Measurements from ENCODE around the gene AURKA. TPM values are rescaled to one million over a fixed set of nuclear protein-coding genes. Genes with fewer than 3 reads are reported as not detected.

AURKA gene
- total and polyA plus RNA-seq, 4 donors: 0.88 to 41.6 (median 2.7) TPM

DNA sequence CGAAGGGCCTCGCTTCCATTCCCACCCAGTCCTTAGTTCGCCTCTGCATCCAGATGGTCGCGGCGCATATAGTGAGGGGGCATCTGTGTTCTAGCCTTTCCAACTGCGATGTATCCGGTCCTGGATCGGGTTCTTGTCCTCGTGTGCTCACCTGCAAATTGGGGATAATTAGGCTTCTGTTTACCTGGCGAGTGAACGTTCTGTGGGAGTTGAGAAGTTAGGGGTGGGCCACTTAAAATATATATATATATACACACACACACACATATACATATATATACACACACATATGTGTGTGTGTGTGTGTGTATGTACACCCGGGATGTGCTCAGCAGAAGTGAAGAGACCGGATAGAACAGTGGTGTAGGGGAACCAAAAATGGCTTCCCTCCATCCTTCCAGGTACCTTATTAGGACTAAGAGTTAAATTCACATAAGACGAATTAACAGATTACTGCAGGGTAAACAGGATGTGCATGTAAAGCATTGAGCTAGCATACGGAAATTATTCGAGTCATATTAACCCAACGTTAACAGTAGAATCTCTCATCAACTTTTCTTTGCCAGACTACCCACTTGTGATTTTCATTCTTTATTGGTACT is 967 bp upstream of the AURKA start:
- peaks cover 2 to 21% (median 16%) of the 10 kb centered on the region in 4 donors for H3K4me1 ChIP-seq (ENCODE audit: control insufficient read depth in 4 of 4, insufficient read depth in 4 of 4, low read length in 3 of 4)
- TF ChIP-seq, protein P1, sequence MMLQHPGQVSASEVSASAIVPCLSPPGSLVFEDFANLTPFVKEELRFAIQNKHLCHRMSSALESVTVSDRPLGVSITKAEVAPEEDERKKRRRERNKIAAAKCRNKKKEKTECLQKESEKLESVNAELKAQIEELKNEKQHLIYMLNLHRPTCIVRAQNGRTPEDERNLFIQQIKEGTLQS (IDR thresholded peaks at IDR 0.05): no peak
- no peak for TF ChIP-seq NR2F2 (IDR thresholded peaks at IDR 0.05)
- no peak for TF ChIP-seq YY1 (IDR thresholded peaks at IDR 0.05)
- TF ChIP-seq RAD21 (IDR thresholded peaks at IDR 0.05): no peak
- TF ChIP-seq SP1 (IDR thresholded peaks at IDR 0.05): no peak
- TF ChIP-seq HNF4G (IDR thresholded peaks at IDR 0.05): no peak
- no peak for TF ChIP-seq GABPA (IDR thresholded peaks at IDR 0.05 in 1 of 2, conservative IDR thresholded peaks at IDR 0.05 in 1 of 2)
- TF ChIP-seq, protein P2, sequence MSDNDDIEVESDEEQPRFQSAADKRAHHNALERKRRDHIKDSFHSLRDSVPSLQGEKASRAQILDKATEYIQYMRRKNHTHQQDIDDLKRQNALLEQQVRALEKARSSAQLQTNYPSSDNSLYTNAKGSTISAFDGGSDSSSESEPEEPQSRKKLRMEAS (IDR thresholded peaks at IDR 0.05): no peak
- TF ChIP-seq FOXA2 (IDR thresholded peaks at IDR 0.05): no peak
- TF ChIP-seq TAF1 (conservative IDR thresholded peaks at IDR 0.05): no peak
- TF ChIP-seq, protein P3, sequence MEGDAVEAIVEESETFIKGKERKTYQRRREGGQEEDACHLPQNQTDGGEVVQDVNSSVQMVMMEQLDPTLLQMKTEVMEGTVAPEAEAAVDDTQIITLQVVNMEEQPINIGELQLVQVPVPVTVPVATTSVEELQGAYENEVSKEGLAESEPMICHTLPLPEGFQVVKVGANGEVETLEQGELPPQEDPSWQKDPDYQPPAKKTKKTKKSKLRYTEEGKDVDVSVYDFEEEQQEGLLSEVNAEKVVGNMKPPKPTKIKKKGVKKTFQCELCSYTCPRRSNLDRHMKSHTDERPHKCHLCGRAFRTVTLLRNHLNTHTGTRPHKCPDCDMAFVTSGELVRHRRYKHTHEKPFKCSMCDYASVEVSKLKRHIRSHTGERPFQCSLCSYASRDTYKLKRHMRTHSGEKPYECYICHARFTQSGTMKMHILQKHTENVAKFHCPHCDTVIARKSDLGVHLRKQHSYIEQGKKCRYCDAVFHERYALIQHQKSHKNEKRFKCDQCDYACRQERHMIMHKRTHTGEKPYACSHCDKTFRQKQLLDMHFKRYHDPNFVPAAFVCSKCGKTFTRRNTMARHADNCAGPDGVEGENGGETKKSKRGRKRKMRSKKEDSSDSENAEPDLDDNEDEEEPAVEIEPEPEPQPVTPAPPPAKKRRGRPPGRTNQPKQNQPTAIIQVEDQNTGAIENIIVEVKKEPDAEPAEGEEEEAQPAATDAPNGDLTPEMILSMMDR (IDR thresholded peaks at IDR 0.05; ENCODE audit: low read depth, low read length, missing input control): no peak
- TF ChIP-seq RXRA (IDR thresholded peaks at IDR 0.05): no peak
- TF ChIP-seq HNF4A (conservative IDR thresholded peaks at IDR 0.05): no peak
- TF ChIP-seq JUND (IDR thresholded peaks at IDR 0.05): no peak
- no peak for TF ChIP-seq FOXA1 (IDR thresholded peaks at IDR 0.05)
- TF ChIP-seq, protein P4, sequence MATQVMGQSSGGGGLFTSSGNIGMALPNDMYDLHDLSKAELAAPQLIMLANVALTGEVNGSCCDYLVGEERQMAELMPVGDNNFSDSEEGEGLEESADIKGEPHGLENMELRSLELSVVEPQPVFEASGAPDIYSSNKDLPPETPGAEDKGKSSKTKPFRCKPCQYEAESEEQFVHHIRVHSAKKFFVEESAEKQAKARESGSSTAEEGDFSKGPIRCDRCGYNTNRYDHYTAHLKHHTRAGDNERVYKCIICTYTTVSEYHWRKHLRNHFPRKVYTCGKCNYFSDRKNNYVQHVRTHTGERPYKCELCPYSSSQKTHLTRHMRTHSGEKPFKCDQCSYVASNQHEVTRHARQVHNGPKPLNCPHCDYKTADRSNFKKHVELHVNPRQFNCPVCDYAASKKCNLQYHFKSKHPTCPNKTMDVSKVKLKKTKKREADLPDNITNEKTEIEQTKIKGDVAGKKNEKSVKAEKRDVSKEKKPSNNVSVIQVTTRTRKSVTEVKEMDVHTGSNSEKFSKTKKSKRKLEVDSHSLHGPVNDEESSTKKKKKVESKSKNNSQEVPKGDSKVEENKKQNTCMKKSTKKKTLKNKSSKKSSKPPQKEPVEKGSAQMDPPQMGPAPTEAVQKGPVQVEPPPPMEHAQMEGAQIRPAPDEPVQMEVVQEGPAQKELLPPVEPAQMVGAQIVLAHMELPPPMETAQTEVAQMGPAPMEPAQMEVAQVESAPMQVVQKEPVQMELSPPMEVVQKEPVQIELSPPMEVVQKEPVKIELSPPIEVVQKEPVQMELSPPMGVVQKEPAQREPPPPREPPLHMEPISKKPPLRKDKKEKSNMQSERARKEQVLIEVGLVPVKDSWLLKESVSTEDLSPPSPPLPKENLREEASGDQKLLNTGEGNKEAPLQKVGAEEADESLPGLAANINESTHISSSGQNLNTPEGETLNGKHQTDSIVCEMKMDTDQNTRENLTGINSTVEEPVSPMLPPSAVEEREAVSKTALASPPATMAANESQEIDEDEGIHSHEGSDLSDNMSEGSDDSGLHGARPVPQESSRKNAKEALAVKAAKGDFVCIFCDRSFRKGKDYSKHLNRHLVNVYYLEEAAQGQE (IDR thresholded peaks at IDR 0.05): no peak
- TF ChIP-seq EGR1 (IDR thresholded peaks at IDR 0.05; ENCODE audit: low read depth in 2 of 2): no peak
- TF ChIP-seq, protein P5, sequence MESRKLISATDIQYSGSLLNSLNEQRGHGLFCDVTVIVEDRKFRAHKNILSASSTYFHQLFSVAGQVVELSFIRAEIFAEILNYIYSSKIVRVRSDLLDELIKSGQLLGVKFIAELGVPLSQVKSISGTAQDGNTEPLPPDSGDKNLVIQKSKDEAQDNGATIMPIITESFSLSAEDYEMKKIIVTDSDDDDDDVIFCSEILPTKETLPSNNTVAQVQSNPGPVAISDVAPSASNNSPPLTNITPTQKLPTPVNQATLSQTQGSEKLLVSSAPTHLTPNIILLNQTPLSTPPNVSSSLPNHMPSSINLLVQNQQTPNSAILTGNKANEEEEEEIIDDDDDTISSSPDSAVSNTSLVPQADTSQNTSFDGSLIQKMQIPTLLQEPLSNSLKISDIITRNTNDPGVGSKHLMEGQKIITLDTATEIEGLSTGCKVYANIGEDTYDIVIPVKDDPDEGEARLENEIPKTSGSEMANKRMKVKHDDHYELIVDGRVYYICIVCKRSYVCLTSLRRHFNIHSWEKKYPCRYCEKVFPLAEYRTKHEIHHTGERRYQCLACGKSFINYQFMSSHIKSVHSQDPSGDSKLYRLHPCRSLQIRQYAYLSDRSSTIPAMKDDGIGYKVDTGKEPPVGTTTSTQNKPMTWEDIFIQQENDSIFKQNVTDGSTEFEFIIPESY (IDR thresholded peaks at IDR 0.05): no peak
- peak overlapping the region; percentile 90 to 93 for H3K9ac ChIP-seq (ENCODE audit: low read depth in 1 of 2, low read length in 2 of 2)
- H3K36me3 ChIP-seq (ENCODE audit: control insufficient read depth in 4 of 4, insufficient read depth in 3 of 4, low read depth in 1 of 4, low read length in 3 of 4): peaks cover 2 to 27% (median 23%) of the 10 kb centered on the region in 4 donors
- no peaks in the 10 kb centered on the region for H3K27me3 ChIP-seq (ENCODE audit: control insufficient read depth in 4 of 4, insufficient read depth in 4 of 4, low read length in 3 of 4)
- DNase-seq (ENCODE audit: low spot score): no peak
- peak overlapping the region; percentile 93 to 96 for H3K27ac ChIP-seq (ENCODE audit: low read depth in 1 of 2, low read length in 2 of 2)
- 2% methylated on average over 18 of the region's 18 CpGs for WGBS
- H3K9me3 ChIP-seq (ENCODE audit: control insufficient read depth in 4 of 4, low read length in 3 of 4): no peaks in the 10 kb centered on the region
- H3K4me3 ChIP-seq (ENCODE audit: low read depth in 1 of 3, low read length in 3 of 3): peak overlapping the region; percentile 56 to 99 (median 92)

Measured in liver (tissue), 9 donors.